HL-60/S4 treated with phorbol 12-myristate 13-acetate at 8.2 ng/mL for 4 days and 3 days (cell line): ENCODE measurements around the gene KLK10.

Experiments used
- in situ Hi-C: fragments of 300-500 bp; cut with MboI; formaldehyde crosslinking; loops from 2 replicates; pipeline ENCODE4 v1.15.0; 2022; ENCODE audit warnings: low sequenced_read_pairs

The KLK10 gene

GRCh38 chr19:51019544-51019925, at the start of gene KLK10:
TSS of gene KLK10 (minus strand) at chr19:51019709. CDS start at chr19:51019130, 579 bp downstream.
- in situ Hi-C loops: no loop called here

DNA sequence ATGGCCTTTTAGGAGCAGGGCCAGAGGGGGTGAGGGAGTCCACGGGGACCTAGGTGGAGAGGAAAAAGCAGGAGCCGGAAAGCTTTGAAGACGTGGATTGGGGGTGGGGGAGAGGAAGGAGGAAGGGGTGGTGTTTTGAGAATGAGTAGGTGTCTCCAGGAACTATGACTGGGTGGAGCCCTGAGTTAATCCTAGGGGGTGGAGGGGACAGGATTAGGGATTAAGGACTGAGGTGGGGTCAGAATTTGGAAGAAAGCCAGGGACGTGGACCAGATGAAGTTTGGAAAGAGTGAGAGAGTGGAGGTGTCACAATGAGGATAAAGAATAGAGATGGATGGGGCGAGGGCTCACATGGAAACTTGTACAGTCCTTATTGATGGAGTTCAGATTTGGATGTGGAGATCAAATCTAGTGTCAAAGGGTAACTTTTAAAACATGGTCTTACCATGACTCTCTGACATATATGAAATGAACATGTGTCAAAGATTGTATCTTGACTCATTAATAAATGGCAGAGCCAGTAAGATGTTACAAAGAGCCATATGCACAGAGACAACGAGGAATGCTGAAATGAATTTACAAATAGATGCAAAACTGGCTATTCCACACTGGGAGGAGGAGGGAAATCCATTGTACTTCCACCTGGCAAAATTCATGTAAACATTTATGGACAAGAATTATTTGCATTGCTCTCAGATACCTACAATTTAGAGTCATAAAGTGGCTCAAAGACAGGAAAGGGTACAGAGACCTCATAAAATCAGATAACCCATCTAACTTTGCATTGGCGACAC, 47.1 kb upstream of the KLK10 start:
- in situ Hi-C loops: no loop called here

DNA sequence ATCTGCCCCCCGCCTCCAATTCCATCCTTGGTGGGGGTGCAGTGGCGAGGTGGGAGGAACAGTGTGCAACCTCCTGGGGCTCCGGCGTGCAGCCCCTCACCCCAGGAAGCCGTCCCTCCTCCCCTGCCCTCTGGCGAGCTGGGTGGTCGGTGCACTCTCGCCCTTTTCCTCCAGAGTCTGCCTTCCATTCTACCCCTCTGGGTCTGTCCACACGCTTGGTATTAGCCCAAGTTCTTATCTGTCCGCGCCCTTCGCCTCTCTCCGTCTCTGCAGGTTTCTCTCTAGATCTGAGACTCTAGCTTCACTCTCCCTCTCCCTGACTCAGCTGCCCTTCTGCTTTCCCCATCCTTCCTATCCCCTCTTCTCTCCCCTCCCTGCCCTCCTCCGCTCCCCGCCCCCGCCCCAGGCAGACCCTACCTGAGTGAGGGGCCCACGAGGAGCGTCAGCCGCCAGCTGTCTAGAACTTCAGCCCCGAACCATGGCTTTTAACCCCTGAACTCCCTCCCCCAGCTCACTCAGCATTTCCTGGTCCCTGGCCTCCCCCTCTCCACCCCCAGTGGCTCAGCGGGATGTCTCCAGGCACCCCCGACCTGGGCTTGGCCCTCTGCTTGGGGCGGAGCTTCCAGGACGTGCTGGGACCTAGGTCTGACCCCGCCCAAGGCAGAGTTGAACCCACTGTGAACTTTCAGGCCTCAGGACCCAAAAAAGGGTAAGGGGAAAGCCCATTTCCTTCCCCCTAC, 45.9 kb upstream of the KLK10 start:
- in situ Hi-C loops: no loop called here

DNA sequence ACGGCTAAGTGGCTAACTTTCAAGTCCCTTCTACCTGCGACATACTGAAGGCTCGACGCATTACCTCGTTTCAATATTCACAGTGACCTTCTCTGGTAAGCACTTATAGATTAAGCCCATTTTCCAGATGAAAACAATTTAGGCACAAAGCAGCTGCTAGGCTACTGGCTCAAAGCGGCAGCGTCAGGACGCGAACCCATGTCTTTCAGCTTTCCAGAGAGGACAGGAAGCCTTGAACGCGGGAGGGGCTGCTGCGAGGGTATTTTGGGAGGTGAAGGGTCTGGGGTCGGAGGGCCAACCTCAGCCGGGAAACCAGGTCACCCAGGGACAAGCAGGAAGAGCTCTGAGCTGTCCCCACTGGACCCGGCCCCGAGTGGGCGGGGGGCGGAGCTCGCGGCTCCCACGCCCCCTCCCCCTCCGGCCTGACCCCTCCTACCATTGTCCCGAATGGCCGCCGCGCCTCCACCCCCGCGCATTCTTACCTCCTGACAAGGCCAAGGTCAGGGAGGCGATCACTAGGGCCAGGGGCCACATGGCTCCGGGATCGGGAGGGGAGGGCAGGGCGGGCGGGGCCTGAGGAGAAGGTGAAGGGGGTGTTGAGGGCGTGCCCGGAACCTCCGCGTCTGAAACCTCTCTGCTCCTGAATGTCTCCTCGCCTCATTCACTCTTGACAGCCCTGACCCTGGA, 45.2 kb upstream of the KLK10 start, which contains the start of gene KLK13:
KLK13 (minus strand) TSS at position 559 of the 687 bp plus-strand sequence; CDS start at position 534, 25 bp downstream.
- in situ Hi-C loops: no loop called here

GRCh38 chr19:51063664-51064063, 44.2 kb upstream of the KLK10 start:
- in situ Hi-C loops: no loop called here

DNA sequence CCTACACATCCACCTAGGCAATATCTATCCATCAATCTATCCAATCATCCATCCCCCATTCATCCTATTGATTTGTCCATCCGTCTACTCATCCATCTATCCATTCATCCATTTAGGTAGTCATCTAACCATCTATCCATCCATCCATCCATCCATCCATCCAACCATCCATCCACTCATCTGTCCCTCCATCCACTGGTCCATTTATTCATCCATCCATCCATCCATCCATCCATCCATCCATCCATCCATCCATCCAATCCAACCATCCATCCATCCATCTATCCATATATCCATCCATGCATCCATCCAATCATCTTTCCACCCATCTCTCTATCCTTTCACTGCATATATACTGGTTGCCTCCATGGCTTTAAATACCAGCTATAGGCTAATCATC, 41.5 kb upstream of the KLK10 start:
- in situ Hi-C loops: no loop called here

DNA sequence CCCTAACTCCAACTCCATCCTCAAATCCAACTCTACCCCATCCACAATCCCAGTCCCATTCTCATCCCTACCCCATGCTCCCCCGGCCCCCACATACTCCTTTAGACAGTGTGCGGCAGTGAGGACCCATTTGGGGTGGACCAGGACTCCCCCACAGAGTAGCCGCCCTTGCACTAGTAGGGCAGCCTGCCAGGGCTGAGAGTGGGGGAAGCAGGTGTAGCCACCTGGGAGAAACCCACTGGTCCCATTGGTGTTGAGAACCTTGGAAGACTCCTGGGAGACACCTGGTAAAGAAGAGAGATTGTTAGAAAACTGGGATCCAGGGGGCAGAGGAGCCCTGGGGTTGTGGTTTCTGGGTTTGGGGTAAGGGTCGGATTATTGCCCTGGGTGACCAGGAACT, 40.8 kb upstream of the KLK10 start:
- in situ Hi-C loops: no loop called here

- in situ Hi-C loops: no loop called here
These were observed 40.2 kb upstream of the KLK10 start for GRCh38 chr19:51059715-51060114.

- in situ Hi-C loops: no loop called here
These were observed 36.4 kb upstream of the KLK10 start for GRCh38 chr19:51055866-51056265.

DNA sequence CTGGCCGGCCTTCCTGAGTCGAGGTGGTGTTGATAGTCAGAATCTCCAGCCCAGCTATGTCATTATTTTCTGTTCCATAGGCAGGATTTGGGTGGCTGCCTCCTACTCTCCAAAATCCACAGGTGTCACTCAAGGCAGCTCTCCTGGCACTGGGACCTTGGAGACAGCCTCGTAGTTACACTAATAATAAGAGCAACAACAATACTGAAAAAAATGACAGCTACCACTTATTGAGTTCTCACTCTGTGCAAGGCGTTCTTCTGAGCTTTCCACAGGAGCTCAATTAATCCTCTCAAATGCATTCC, 27.5 kb upstream of the KLK10 start:
- in situ Hi-C loops: no loop called here

DNA sequence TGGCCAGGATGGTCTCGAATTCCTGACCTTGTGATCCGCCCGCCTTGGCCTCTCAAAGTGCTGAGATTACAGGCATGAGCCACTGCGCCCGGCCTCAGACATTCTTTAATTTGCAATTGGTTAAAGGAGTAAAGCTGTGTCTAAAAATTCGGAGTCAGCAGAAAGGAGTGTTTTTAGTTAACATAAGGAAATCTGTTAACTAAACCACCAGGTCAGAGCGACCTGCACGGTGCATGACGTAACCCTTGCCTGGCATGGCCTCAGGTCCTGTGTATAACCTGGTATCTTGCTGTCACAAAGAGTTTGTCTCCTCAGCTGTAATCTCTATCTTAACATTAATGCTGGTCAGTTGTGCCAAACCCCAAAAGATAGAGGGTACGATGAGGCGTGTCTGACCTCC, 24.8 kb upstream of the KLK10 start:
- in situ Hi-C loops: no loop called here

DNA sequence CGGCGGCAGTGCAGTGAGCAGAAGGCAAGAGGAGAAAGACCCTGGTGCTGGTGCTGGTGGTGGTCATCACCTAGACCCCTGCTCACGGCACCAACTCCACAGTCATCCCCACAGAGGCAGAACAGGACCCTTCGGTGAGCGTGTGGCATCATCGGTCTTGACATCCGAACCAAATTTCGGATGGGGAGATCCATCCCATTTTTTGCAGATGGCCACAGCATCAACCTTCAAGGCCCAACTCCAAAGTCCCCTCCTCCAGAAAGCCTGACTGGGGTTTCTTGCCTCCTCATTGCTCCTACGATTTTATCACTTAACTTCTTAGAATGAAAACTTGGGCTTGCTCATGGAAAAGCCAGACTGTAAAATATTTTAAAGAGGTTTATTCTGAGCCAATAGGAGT, 24.0 kb upstream of the KLK10 start:
- in situ Hi-C loops: no loop called here

DNA sequence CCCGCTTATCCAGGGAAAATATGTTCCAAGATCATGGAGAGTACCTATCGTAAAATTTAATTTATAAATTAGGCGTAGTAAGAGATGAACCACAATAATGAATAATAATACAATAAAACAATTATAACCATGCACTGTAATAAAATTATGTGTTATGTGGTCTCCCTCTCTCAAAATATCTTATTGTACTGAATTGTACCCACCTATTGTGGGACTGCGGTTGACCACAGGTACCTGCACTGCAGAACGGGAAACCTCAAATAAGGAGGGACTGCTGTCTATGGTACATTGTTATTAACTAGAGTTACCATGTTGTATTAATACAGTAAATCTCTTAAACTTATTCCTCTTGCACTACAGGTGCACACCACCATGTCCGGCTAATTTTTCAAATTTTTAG, 20.6 kb upstream of the KLK10 start:
- in situ Hi-C loops: no loop called here

GRCh38 chr19:51036519-51036918, 17.0 kb upstream of the KLK10 start:
- in situ Hi-C loops: no loop called here

DNA sequence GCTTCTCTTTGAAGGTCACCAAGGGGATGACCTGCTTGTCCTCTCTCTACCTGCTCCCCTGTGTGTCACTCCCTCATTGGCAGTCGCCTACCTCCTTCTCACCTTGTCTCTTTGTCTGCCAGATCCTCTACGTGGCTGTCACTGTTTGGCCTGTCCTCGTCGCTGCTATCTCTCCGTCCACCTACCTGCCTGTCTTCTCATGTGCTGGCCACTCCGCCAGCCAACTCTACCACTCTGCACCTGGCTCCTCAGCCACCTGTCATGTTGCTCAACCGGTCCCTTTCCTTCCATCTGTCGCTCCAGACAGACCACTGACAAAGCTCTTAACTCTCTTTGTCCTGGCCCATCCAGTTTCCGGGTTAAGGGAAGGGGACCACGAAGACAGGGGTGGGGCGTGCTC, 15.2 kb upstream of the KLK10 start, which contains the start of gene KLK12:
KLK12 (minus strand) TSS at position 299 of the 400 bp plus-strand sequence. CDS start 381 bp downstream, outside the sequence.
- in situ Hi-C loops: no loop called here

DNA sequence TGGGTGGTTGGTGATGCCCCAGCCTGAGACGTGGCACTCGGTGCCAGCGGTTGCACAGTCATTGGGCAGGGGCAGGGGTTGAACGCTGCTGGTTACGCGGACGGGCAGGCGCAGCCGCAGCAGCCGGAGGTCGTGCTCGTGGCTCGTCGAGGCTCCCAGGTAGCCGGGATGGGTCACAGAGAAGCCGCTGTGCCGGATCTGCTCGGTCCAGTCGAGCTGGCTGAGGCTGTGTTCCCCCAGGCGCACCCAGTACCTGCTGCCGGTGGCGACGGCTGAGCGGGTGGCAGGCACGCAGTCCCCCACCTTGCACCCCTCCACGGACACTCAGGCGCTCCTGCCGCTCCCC, 12.3 kb upstream of the KLK10 start:
- in situ Hi-C loops: no loop called here

GRCh38 chr19:51031220-51031879, 11.8 kb upstream of the KLK10 start:
- in situ Hi-C loops: no loop called here

DNA sequence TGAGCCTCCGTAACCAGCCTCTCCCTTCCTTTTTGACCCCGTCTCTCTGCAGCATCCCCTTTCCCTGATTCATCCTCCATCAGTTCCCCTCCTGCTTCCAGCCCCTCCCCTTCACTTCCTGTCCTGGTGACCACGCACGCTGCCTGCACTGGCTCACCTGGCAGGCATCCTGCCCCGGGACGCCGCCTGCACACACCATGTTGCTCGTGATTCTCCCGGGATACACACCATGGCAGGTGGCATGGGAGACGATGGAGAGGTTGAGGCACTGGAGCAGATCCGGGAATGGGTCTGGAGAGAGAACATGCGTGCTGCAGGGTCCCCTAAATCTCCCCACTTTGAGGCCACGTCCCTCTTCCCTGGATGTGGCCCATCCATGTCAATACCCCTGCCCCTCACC, 11.1 kb upstream of the KLK10 start:
- in situ Hi-C loops: no loop called here

- in situ Hi-C loops: no loop called here
These were observed 10.2 kb upstream of the KLK10 start for GRCh38 chr19:51029718-51030117.

DNA sequence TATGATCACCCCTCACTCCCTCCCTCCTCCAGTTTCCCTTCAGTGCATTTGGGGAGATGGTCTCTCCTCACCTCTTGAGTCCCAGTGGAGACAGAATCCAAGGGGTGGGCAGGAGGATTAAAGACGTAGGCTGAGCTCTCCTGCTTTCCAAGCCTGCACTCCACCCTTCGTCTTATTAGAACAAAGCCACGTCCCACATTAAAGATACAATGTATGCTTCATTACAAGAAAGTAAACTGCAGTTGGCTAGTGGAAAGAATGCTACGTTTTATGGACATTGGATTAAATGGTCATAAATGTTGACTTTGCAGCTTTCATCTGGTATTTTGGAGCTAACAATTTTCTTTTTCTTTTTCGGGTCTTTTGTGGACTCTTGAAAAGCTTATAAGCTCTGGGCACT, 8.4 kb upstream of the KLK10 start:
- in situ Hi-C loops: no loop called here

- in situ Hi-C loops: no loop called here
These were observed 7.8 kb upstream of the KLK10 start for GRCh38 chr19:51027126-51027806.
